SH-SY5Y (cell line): ENCODE results near the gene REG3G.

ENCODE experiments used
- GATA2 ChIP-seq: IDR thresholded peaks from 2 replicates; pipeline ENCODE4 v1.6.1; 2011; ENCODE audit warnings: mild to moderate bottlenecking, low read depth, low read length
- GATA3 ChIP-seq: IDR thresholded peaks from 2 replicates; pipeline ENCODE4 v1.6.1; 2011; ENCODE audit warnings: low read depth, mild to moderate bottlenecking, low read length, moderate library complexity

DNA sequence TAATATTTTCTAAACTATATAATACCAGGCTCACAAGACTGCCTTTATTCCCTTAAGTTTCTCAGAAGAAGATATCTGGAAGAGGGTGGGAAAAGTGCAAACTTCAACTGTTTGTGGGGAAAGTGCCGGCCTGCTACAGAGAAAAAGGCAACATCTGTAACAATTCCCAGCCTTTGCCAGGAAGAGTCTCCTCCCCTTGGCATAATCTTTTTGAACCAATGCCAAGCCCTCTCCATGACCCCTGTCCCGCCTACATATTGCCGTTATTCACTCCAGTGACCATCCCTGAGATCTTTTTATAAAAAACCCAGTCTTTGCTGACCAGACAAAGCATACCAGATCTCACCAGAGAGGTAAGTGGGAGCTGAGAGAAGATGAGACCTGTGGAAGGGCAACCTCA, at the start of gene REG3G:
- TF ChIP-seq GATA2: no peak
- no peak for TF ChIP-seq GATA3
